Measurements from ENCODE around the gene MUC5B. TPM values are rescaled to one million over a fixed set of nuclear protein-coding genes. Genes with fewer than 3 reads are reported as not detected.

The MUC5B gene
- total RNA-seq, 4 donors from 2014 or later = 0.44 TPM; not detected in 3

DNA sequence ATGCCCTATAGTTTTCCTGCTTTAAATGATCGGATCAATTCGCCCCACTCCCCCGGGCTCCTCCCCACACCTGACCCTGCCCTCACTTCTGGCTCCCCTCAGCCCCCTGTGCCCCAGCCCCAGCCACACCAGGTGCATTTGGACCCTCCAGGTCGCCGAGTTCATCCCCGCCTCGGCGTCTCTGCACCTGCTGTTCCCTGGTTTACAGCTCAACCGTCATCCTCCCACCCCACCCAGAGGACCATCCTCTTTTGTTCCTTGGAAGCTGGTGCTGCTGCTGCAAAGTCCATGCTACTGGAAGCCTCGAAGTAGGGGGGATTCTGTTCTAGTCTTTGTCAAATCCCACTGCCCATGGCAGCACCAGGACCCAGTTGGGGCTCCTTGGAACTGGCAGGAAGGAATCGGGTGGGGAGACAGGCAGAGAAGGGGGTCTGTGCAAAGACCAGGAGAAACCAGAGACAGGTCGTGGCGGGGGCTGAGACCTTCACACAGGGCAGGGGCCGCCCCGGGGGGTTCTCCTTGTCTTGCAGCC lies 4.5 kb upstream of the MUC5B start:
- no peak for DNase-seq (ENCODE audit: low spot score)
- no peak for ATAC-seq (ENCODE audit: low FRiP score)
- no peak for TF ChIP-seq CTCF (IDR thresholded peaks at IDR 0.05)

- ATAC-seq (ENCODE audit: low FRiP score) = no peak
- no peak for DNase-seq (ENCODE audit: low spot score)
- TF ChIP-seq CTCF (IDR thresholded peaks at IDR 0.05) = no peak
These were observed 3.9 kb upstream of the MUC5B start for GRCh38 chr11:1218788-1219445.

DNA sequence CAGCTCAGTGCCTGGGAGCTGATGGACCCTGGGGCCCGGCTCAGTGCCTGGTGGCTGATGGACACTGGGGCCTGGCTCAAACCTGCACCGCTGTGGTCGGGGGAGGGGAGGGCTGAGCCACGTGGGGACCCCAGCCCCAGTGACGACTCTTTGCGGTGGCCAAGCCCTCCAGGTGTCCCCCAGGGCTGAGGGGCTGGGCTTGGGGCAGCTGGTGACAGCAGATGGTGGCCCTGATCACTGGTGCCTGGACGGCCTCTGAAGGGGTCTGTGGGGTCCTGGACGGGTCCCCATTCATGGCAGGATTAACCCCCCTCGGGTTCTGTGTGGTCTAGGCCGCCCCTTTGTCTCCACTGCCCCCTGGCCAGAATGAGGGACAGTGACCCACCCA lies 3.4 kb upstream of the MUC5B start:
- DNase-seq (ENCODE audit: low spot score) = no peak
- no peak for ATAC-seq (ENCODE audit: low FRiP score)
- no peak for TF ChIP-seq CTCF (IDR thresholded peaks at IDR 0.05)

DNA sequence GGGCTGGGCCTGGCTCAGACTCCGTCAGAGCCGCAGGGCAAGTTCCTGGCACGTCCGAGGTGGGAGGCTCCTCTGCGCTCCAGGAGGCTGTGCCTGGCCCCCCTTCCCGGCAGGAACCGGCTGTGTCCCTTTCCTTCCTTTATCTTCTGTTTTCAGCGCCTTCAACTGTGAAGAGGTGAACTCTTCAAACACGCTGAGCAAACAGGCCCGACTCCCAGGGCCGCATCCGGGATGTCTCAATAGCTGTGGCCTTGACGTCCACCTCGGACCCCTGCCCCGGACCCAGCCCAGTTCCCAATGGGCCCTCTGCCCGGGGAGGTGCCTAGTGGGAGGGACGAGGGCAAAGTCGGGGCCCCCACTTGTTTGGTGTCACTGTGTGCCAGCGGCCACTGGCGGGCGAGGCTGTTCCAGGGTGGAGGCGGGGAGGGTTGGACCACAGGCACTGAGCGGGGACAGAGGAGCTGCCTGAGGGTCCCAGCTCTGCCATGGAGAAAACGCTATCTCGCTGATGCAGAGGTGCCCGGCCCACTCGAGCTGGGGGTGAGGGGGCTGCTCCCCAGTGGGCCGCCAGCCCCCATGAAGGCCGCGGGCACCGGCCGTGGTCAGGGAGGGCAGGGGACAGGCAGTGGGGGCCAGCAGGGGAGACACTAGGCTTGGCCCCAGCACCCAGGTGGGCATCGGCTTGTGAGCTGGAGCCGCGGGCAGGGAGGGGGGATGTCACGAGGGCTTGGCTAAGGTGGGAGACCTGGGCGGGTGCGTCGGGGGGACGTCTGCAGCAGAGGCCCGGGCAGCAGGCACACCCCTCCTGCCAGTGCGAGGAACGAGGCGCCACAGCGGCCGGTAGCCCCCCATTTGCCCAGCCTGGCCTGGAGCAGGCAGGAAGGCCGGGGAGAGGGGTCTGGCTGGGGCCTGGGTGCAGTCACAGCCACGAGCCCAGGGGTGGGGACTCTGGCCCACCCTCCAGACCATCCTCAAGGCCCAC lies 2.7 kb upstream of the MUC5B start:
- ATAC-seq (ENCODE audit: low FRiP score) = no peak
- no peak for DNase-seq (ENCODE audit: low spot score)
- TF ChIP-seq CTCF (IDR thresholded peaks at IDR 0.05) = no peak

DNA sequence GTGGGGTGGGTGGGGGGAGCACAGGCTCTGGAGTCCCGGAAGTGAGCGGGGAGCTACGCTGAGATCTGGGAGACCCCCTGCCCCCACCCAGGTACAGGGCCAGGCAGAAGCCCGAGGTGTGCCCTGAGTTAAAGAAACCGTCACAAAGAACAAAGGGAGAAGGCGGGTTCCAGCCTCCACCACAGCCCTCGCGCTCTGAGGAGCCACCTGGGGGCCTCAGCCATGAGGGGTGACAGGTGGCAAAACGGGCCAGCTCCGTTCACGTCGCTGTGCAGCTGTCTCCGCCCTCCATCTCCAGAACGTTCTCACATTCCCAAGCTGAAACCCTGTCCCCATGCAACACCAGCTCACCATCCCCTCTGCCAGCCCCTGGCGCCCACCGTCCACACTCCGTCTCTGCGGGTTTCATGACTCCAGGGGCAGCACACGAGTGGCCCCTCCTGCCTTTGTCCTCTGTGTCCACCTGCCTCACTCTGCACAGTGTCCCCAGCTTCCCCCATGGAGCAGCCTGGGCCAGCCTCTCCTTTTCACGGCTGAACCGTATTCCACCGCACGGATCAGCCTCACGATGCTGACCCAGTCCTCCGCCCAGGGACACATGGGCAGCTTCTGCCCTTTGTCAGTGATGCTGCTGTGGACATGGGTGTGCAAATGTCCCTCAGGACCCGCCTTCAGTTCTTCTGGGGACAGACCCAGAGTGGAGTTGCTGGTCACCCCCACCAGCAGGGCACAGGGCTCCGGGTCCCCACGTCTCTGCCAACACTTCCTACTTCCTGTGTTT lies 1.7 kb upstream of the MUC5B start:
- no peak for DNase-seq (ENCODE audit: low spot score)
- TF ChIP-seq CTCF (IDR thresholded peaks at IDR 0.05) = no peak
- ATAC-seq (ENCODE audit: low FRiP score) = no peak

- ATAC-seq (ENCODE audit: low FRiP score) (no peak), DNase-seq (ENCODE audit: low spot score) (no peak)
- no peak for TF ChIP-seq CTCF (IDR thresholded peaks at IDR 0.05)
These were observed 986 bp upstream of the MUC5B start for GRCh38 chr11:1221848-1222311.
